Tibial artery (tissue), 4 donors: Measurements from ENCODE around the gene MYO1G.

Experiments used
- DNase-seq, 2 donors: peaks; one replicate each; pipeline ENCODE4 v3.0.0-alpha.2; 2019
- H3K27ac ChIP-seq, 2 donors: fragments of 200-600 bp; sonication (generic) in 1 of 2; 1 replicate in 1 of 2; 2 replicates in 1 of 2; pipeline ENCODE4 v1.5.1; 2018 to 2019; ENCODE audit warnings: mild to moderate bottlenecking in 1 of 2
- H3K27me3 ChIP-seq, 2 donors: fragments of 200-600 bp; sonication (generic) in 1 of 2; one replicate each; pipeline versions ENCODE4 v1.5.1 to v1.6.0; 2016 to 2019
- H3K36me3 ChIP-seq, 3 donors: fragments of 200-600 bp; sonication (generic) in 2 of 3; one replicate each; pipeline ENCODE4 v1.5.1; 2016 to 2019; ENCODE audit warnings: mild to moderate bottlenecking in 2 of 3
- H3K4me1 ChIP-seq, 4 donors: fragments of 200-600 bp; sonication (generic) in 2 of 4; 1 replicate in 3 of 4; 2 replicates in 1 of 4; pipeline ENCODE4 v1.5.1; 2016 to 2019
- H3K4me3 ChIP-seq, 2 donors: fragments of 200-600 bp; sonication (generic) in 1 of 2; 1 replicate in 1 of 2; 2 replicates in 1 of 2; pipeline ENCODE4 v1.5.1; 2018 to 2019; ENCODE audit warnings: mild to moderate bottlenecking in 2 of 2
- H3K9me3 ChIP-seq, 3 donors: fragments of 200-600 bp; sonication (generic) in 1 of 3; one replicate each; pipeline ENCODE4 v1.5.1; 2016 to 2019
- intact Hi-C: fragments of 100-400 bp; cut with DNase I; formaldehyde crosslinking; loops from one replicate; pipeline ENCODE4 v1.15.0; 2023; ENCODE audit warnings: low total_unique reads
- TF ChIP-seq, protein P1 (sequence below), 2 experiments: fragments of 200-600 bp in 1 of 2; fragments of 450-650 bp in 1 of 2; IDR thresholded peaks; one replicate each; pipeline ENCODE4 v1.5.1; 2017 to 2019; ENCODE audit warnings: antibody characterized with exemption in 2 of 2, mild to moderate bottlenecking in 1 of 2, moderate library complexity in 1 of 2

Gene MYO1G

DNA sequence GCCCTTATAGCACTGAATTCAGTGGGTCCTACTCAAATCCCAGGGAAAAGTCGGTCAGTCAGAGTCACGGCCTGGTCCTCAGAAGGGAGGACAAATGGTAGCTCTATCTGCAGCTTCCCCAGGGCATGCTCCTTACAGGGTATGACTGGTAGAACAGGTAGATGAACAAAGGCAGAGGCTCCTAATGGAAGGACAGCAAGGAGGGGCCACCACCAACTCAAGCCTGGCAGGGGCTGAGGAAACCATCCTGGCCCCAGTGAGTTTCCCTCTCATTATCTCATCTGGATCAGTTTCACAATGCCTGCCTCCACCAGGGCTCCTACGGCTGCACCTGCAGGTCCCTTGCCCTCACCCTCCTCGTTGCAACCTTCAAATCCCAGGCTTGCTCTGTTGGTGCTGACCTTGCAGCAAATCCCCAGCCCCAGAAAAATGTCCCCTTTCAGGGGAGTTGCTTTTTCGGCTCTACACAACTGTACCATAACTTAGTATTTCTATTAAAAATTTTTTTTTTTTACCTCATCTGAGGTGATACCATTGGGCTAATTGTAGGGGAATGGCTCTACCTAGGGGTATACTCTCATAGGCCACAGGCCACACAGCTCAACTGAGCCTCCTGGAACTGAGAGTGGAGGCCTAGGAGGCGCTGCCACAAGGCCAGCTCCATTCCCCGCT, 2.4 kb upstream of the MYO1G start:
- H3K9me3 ChIP-seq = no peaks in the 10 kb centered on the region
- H3K36me3 ChIP-seq = peaks cover 17 to 83% (median 41%) of the 10 kb centered on the region in 3 donors
- H3K27me3 ChIP-seq = no peaks in the 10 kb centered on the region
- TF ChIP-seq, protein P1, sequence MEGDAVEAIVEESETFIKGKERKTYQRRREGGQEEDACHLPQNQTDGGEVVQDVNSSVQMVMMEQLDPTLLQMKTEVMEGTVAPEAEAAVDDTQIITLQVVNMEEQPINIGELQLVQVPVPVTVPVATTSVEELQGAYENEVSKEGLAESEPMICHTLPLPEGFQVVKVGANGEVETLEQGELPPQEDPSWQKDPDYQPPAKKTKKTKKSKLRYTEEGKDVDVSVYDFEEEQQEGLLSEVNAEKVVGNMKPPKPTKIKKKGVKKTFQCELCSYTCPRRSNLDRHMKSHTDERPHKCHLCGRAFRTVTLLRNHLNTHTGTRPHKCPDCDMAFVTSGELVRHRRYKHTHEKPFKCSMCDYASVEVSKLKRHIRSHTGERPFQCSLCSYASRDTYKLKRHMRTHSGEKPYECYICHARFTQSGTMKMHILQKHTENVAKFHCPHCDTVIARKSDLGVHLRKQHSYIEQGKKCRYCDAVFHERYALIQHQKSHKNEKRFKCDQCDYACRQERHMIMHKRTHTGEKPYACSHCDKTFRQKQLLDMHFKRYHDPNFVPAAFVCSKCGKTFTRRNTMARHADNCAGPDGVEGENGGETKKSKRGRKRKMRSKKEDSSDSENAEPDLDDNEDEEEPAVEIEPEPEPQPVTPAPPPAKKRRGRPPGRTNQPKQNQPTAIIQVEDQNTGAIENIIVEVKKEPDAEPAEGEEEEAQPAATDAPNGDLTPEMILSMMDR (IDR thresholded peaks at IDR 0.05) = no peak
- intact Hi-C loops = loop anchor here (10.0 kb wide), 1 partner anchor 376 kb away; the partner anchor contains the start of gene OGDH
- H3K4me1 ChIP-seq = peaks cover 0 to 13% (median 12%) of the 10 kb centered on the region in 4 donors
- DNase-seq = no peak
- H3K4me3 ChIP-seq = no peak overlapping the region
- H3K27ac ChIP-seq = no peak overlapping the region

GRCh38 chr7:44980393-44981034, 1.7 kb upstream of the MYO1G start:
- TF ChIP-seq, protein P1 (IDR thresholded peaks at IDR 0.05) = no peak
- DNase-seq = peak in 1 of 2 donors; percentile 43
- Histone ChIP-seq H3K4me3 (no peak overlapping the region), H3K4me1 (peaks cover 0 to 7% (median 6%) of the 10 kb centered on the region in 4 donors), H3K27me3 (no peaks in the 10 kb centered on the region), H3K9me3 (no peaks in the 10 kb centered on the region), H3K36me3 (peaks cover 17 to 89% (median 41%) of the 10 kb centered on the region in 3 donors), H3K27ac (no peak overlapping the region)
- intact Hi-C loops = loop anchor here (10.0 kb wide), 1 partner anchor 376 kb away; the partner anchor contains the start of gene OGDH

GRCh38 chr7:44979481-44980392, 922 bp upstream of the MYO1G start:
- H3K36me3 ChIP-seq = peaks cover 17 to 90% (median 37%) of the 10 kb centered on the region in 3 donors
- H3K4me3 ChIP-seq = no peak overlapping the region
- intact Hi-C loops = loop anchor here (10.0 kb wide), 1 partner anchor 375 kb away; the partner anchor contains the start of gene OGDH

DNA sequence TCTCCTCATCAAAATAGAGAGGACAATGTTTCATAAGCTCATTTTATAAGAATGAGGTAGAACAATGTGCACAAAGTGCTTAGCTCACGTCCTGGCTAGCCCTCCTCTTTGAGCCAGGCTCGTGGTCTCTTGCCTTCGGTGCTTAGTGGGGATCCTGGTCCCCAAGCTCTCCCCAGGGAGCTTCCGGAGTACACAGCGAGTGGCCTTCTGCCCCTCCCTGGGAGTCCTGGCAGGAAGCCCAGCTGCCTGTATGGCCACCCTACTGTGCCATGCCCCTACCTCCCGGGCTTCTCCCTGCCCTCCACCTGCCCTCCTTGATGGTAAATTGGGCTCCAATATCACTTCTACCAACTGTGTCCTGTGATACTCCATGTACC, 868 bp downstream of the MYO1G start:
- TF ChIP-seq, protein P1 (IDR thresholded peaks at IDR 0.05) = no peak
- Histone ChIP-seq H3K36me3 (peaks cover 4 to 76% (median 20%) of the 10 kb centered on the region in 3 donors), H3K27me3 (no peaks in the 10 kb centered on the region), H3K27ac (no peak overlapping the region), H3K4me3 (no peak overlapping the region), H3K4me1 (no peaks in the 10 kb centered on the region), H3K9me3 (no peaks in the 10 kb centered on the region)
- no peak for DNase-seq
- intact Hi-C loops = no loop called here

More at GRCh38 chr7:44979481-44980392, 922 bp upstream of the MYO1G start:
- Histone ChIP-seq H3K4me1 (no peaks in the 10 kb centered on the region), H3K27ac (no peak overlapping the region), H3K27me3 (no peaks in the 10 kb centered on the region), H3K9me3 (no peaks in the 10 kb centered on the region)
- DNase-seq = no peak
- TF ChIP-seq, protein P1 (IDR thresholded peaks at IDR 0.05) = no peak

GRCh38 chr7:44977304-44977958, 1.4 kb downstream of the MYO1G start:
- no peak overlapping the region for H3K4me3 ChIP-seq
- intact Hi-C loops = no loop called here
- no peaks in the 10 kb centered on the region for H3K4me1 ChIP-seq
- no peak for DNase-seq
- H3K27ac ChIP-seq = no peak overlapping the region
- TF ChIP-seq, protein P1 (IDR thresholded peaks at IDR 0.05) = no peak
- H3K27me3 ChIP-seq = no peaks in the 10 kb centered on the region
- peaks cover 0 to 71% (median 14%) of the 10 kb centered on the region in 3 donors for H3K36me3 ChIP-seq
- no peaks in the 10 kb centered on the region for H3K9me3 ChIP-seq
